Astrocyte of the cerebellum (primary cell): ENCODE measurements around the gene TYW1.
"Not testable (repeated sequence)": the region's sequence is repeated elsewhere in the genome, so short reads cannot be mapped to it uniquely, and the experiment has no call there.

Source experiments
- DNase-seq: peaks from one replicate; pipeline ENCODE4 v3.0.0-alpha.2; 2011; ENCODE audit warnings: low read depth
- H3K4me3 ChIP-seq: 2 replicates; pipeline ENCODE4 v1.5.1; 2011; ENCODE audit warnings: mild to moderate bottlenecking, low read depth, low read length, moderate library complexity
- in situ Hi-C: cut with HindIII; loops from 2 replicates; pipeline ENCODE4 v1.10.0; 2017; ENCODE audit warnings: low sequenced_read_pairs
- TF ChIP-seq, protein P1 (sequence below): IDR thresholded peaks from 2 replicates; pipeline ENCODE4 v1.5.1; 2012; ENCODE audit warnings: low read length, low read depth, moderate library complexity, mild to moderate bottlenecking; ENCODE audit errors: missing control alignments

Gene TYW1

DNA sequence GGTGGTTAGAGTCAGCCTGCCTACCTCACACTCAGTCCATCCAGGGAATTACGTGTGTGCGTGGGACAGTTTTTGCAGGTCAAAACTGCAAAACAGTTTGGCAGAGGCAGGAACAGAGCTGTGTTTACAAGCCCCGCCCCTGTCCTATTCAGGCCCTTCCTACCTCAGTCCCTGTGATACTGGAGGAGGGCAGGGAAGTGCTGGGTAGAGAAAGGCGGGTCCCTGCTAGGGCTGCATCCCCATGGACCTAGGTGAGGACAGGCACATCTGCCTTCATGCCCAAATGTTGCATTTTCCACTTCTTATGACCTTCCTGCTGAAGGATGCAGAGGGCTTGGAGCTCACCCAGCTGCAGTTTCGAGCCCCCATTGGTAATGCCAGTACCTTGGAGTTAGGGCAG lies 26.3 kb upstream of the TYW1 start:
- in situ Hi-C loops: no loop called here
- H3K4me3 ChIP-seq: no peak overlapping the region
- TF ChIP-seq, protein P1, sequence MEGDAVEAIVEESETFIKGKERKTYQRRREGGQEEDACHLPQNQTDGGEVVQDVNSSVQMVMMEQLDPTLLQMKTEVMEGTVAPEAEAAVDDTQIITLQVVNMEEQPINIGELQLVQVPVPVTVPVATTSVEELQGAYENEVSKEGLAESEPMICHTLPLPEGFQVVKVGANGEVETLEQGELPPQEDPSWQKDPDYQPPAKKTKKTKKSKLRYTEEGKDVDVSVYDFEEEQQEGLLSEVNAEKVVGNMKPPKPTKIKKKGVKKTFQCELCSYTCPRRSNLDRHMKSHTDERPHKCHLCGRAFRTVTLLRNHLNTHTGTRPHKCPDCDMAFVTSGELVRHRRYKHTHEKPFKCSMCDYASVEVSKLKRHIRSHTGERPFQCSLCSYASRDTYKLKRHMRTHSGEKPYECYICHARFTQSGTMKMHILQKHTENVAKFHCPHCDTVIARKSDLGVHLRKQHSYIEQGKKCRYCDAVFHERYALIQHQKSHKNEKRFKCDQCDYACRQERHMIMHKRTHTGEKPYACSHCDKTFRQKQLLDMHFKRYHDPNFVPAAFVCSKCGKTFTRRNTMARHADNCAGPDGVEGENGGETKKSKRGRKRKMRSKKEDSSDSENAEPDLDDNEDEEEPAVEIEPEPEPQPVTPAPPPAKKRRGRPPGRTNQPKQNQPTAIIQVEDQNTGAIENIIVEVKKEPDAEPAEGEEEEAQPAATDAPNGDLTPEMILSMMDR: no peak
- DNase-seq: no peak

DNA sequence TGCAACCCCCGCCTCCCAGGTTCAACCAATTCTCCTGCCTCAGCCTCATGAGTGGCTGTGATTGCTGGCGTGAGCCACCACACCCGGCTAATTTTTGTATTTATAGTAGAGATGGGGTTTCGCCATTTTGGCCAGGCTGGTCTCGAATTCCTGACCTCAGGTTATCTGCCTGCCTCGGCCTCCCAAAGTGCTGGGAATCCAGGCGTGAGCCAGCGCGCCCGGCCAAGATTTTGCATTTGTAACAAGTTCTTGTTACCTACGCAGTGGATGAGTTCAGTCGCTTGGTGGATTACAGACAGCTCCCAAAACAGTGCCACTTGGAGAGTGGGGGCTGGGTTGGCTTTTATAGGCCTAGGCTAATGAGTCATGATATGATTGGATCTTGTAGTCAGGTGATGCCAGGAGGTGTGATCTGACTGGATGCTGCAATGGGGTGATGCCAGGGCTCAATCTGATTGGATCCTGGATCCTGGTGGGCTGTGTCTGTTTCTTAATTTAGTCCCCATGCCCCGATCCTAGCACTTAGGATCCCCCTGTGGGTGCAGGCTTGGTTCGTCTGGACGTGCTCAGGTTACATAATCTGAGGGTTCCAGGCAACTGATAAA lies 21.5 kb upstream of the TYW1 start:
- no peak overlapping the region for H3K4me3 ChIP-seq
- in situ Hi-C loops: no loop called here
- TF ChIP-seq, protein P1: no peak
- no peak for DNase-seq

DNA sequence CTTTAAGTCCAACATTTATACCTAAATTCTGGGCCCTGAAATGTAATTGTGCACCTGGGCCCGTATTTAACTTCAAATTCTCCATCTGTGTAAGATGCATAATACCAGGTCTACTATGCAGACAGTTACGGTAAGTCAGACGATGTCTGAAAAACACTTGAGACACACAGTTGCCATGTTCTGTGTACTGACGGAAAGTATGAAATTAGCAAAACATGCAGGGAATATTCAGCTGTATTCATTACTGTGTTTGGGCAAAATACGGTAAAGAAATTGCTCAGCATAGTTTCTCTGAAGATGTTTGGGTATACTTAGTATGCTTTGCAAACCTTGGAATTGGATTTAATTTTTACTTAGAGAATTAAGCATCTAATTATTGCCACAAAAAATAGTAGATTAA lies 18.3 kb upstream of the TYW1 start:
- H3K4me3 ChIP-seq, DNase-seq, in situ Hi-C loops: not testable (repeated sequence)

DNA sequence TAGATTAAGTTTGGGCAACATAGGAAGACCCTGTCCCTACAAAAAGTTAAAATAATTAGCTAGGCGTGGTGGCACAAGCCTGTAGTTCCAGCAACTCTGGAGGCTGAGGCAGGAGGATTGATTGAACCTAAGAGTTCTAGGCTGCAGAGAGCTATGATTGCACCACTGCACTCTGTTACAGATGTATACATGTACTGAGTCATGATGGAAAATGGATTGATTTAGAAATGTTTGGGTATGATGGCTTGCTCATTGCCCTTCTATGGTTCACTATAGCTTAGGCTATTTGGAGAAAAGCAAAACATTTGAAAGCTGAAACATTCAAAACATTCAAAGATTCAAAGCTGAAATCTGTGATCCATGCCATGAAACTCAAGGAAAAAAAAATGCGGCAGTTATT lies 17.6 kb upstream of the TYW1 start:
- in situ Hi-C loops, H3K4me3 ChIP-seq, DNase-seq: not testable (repeated sequence)

DNA sequence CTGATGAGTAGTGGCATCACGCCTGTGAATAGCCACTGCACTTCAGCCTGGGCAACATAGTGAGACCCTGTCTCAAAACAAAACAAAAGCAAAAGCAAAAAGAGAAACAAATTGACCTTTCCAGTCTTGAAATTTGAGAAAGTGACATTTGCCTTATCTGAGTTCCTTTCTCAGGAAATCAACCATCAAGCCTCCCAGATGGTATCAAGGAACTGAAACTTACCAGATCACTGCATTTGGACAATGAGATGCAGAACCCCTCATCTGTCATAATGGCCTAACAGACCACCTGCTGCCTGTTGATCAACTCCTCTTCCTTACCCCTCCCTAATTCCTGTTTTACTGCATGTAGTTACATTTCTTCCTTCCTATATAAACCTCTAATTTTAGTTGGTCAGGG lies 16.3 kb upstream of the TYW1 start:
- H3K4me3 ChIP-seq, in situ Hi-C loops, DNase-seq: not testable (repeated sequence)

DNA sequence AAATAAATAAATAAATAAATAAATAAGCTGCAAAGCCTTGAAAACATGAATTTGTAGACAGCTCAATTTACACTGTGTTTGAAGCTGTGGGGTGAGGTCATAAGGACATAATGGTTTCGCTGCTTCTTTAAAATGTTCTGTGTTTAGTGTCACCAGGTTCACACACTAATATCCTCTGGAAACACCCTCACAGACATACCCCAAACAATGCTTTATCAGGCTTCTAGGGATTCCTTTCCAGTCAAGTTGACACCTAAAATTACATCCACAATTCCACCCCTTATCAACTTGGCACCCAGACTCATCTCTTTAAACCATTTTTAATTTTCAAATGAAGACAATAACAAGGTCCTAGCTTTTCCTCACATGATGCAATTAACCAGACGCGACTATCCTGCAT lies 7.1 kb upstream of the TYW1 start:
- H3K4me3 ChIP-seq, in situ Hi-C loops, DNase-seq: not testable (repeated sequence)

DNA sequence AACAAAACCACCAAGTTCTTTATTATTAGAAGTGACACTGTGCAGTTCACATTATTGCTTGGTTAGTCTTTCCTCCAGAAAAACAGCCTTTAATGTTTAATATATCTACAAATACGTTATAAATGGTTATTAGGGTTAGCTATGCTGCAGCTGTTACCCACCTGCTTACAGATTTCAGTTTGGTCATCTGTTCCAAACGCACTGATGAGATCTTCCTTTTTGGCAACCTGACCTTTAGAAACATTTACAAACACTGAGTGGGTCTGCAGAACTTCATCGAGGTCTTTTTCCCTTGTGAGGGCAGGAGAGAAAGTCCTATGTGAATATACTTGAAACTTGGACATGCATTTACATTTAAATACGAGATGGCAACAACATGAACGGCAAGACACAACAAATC lies 2.6 kb upstream of the TYW1 start:
- DNase-seq, in situ Hi-C loops: not testable (repeated sequence)
- peak overlapping the region; percentile 73 for H3K4me3 ChIP-seq

DNA sequence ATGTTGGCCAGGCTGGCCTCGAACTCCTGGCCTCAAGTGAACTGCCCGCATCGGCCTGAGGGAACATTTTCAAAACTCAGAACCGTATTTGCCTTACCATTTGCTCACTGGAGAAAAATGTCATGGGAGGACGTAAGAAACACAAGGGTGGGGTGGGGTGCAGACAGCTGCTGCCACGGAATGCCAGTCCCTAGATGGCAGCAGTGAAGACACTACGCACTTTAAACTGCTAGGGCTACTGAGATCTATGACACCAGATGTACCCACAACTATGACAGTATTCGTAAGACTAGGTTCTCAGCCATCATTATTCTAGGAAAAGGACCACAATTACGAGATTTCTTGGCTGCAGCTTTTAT lies 2.0 kb upstream of the TYW1 start:
- DNase-seq: peak; percentile 29
- in situ Hi-C loops: not testable (repeated sequence)
- peak overlapping the region; percentile 73 for H3K4me3 ChIP-seq
- TF ChIP-seq, protein P1: peak; percentile 32

DNA sequence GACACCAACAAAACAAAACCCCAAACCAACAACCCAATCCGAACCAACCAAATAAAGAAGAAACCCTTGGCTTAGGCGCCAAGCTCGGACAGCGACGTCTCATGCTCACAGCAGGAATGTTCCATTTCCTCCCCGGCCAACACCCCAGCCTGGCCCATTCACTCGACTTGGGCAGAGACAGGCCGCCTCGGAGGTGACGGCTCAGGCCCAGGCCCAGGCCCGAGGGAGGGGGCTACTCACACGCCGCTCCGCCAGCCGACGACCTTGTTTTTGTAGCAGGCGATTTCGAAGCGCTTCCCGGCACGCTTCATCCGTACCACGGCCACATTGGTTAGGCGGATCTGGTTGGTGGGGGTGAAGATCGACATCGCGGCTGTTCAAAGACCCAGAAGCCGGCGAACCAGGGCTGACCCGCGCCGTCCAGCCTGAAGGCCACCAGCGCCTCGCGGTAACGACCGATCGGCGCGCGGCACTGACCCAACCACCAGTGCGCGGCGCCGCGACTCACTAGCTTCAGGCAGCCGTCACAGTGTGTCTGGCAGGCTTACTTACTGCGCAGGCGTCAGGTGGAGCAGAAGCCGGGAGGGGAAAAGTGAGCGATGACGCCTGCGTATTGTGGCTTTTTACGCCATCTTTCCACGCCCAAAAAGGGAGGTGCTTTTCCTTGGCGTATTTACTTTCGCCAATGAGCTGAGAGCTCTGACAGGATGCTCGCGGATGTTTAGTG lies 1.4 kb upstream of the TYW1 start, which contains the start of gene SBDS:
Gene SBDS, minus strand, starts transcription at position 537 of the 727 bp plus-strand sequence. Its CDS starts 169 bp downstream, at position 368.
- H3K4me3 ChIP-seq: peak within 1 kb of the TSS; percentile 73
- in situ Hi-C loops: not testable (repeated sequence)
- DNase-seq: peak; percentile 97

DNA sequence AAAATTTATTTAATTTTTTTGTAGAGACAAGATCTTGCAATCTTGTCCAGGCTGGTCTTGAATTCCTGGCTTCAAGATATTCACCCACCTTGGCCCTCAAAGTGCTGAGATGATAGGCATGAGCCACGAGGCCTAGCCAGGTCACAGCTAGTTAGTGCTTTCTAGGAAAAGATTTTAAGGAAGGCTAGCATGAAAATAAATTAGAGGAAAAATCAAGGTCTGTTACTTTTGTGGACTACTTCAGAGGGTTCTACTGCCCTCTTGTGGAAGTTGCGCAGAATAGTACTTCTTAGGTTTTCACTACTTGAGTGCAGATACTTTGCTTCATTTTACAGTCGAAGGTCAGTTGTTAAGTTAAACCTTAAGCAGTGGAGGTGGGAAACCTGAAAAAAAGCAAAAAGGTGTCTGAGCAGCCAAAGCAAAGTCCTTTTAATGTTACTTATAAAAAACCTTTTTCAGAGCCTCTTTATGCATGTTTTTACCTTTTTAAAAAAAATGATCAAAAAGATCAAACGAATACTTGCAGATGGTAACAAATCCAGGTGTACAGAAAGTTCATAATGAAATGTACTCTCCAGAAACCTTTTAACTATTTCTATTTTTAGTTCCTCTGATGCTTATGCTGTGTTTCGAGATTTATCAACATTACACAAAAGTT lies 4.1 kb downstream of the TYW1 start:
- DNase-seq, H3K4me3 ChIP-seq, in situ Hi-C loops: not testable (repeated sequence)

DNA sequence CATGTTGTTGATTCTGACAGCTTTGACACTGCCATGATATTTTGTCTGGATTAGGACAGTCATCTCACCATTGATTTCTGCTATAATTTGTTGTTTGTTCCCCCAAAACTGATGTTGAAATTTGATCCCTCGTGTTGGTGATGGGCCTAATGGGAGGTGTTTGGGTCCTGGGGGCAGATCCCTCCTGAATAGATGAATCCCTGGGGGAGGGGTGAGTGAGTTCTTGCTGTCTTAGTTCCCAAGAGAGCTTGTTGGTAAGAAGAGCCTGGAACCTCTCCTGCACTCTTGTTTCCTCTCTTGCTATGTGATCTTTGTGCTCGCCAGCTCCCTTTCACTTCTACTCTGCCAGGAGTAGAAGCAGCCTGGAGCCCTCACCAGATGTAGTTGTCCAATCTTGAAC lies 7.5 kb downstream of the TYW1 start:
- DNase-seq, in situ Hi-C loops, H3K4me3 ChIP-seq: not testable (repeated sequence)
